IMR-90 (cell line): ENCODE data around the gene TMEM74B. TPM values are rescaled to one million over a fixed set of nuclear protein-coding genes. Genes with fewer than 3 reads are reported as not detected.

Source experiments
- ATAC-seq: fragments of 200-7000 bp; cut with Tn5 transposase; 2 replicates; pipeline ENCODE4 v1.9.1; 2020; ENCODE audit warnings: low read depth, mild to moderate bottlenecking, moderate library complexity
- BruUV-seq: library from RNA; stranded (reverse); fragments of 400-500 nt; replicated peaks from 2 replicates; lab custom pipeline; 2021; lab: Mats Ljungman, UMichigan
- CTCF ChIA-PET: fragments of 300-600 bp; formaldehyde crosslinking; extraction: SDS; loops from one replicate; lab custom pipeline; 2021; ENCODE audit warnings: antibody characterized with exemption; lab: Yijun Ruan, JAX
- POLR2A ChIA-PET: fragments of 300-600 bp; sonication (Branson Sonifier 250); formaldehyde crosslinking; loops from one replicate; lab custom pipeline; 2022; ENCODE audit warnings: antibody characterized with exemption; ENCODE audit not compliant: unreplicated experiment; lab: Charles Lee
- DNase-seq: peaks from one replicate; pipeline ENCODE4 v3.0.0; 2013
- H2AFZ ChIP-seq: replicated peaks from 2 replicates; pipeline ENCODE3; 2013; ENCODE audit warnings: low read length, mild to moderate bottlenecking; ENCODE audit not compliant: poor library complexity
- H2AK5ac ChIP-seq: 2 replicates; pipeline ENCODE4 v1.6.1; 2013; ENCODE audit warnings: low read depth, low read length, inconsistent platforms
- H2AK9ac ChIP-seq: replicated peaks from 2 replicates; pipeline ENCODE3; 2013; ENCODE audit warnings: mild to moderate bottlenecking, low read depth, low read length, moderate library complexity; ENCODE audit not compliant: poor library complexity
- H2BK120ac ChIP-seq: 2 replicates; pipeline ENCODE4 v1.6.1; 2013; ENCODE audit warnings: low read depth, low read length, inconsistent platforms
- H2BK15ac ChIP-seq: 3 replicates; pipeline ENCODE4 v1.6.1; 2013; ENCODE audit warnings: low read depth, low read length, inconsistent platforms
- H2BK20ac ChIP-seq: 2 replicates; pipeline ENCODE4 v1.6.1; 2013; ENCODE audit warnings: low read depth, mild to moderate bottlenecking, inconsistent platforms, low read length, moderate library complexity
- H2BK5ac ChIP-seq: 2 replicates; pipeline ENCODE4 v1.6.1; 2013; ENCODE audit warnings: mild to moderate bottlenecking, low read depth, low read length, inconsistent platforms; ENCODE audit not compliant: poor library complexity, severe bottlenecking
- H3K14ac ChIP-seq: replicated peaks from 2 replicates; pipeline ENCODE4 v1.6.1; 2013; ENCODE audit warnings: low read depth, low read length, inconsistent platforms
- H3K18ac ChIP-seq: 2 replicates; pipeline ENCODE4 v1.6.1; 2013; ENCODE audit warnings: low read depth, low read length, control low read depth
- H3K23ac ChIP-seq: 2 replicates; pipeline ENCODE4 v1.6.1; 2013; ENCODE audit warnings: low read depth, low read length, inconsistent platforms
- H3K27ac ChIP-seq: 2 replicates; pipeline ENCODE4 v1.5.1; 2013; ENCODE audit warnings: mild to moderate bottlenecking, control low read depth, low read length; ENCODE audit not compliant: insufficient read depth
- H3K27me3 ChIP-seq: 2 replicates; pipeline ENCODE4 v1.6.1; 2013; ENCODE audit warnings: low read length; ENCODE audit not compliant: control insufficient read depth, insufficient read depth
- H3K36me3 ChIP-seq: 2 replicates; pipeline ENCODE4 v1.6.1; 2013; ENCODE audit warnings: low read length, mixed read lengths; ENCODE audit not compliant: control insufficient read depth, insufficient read depth
- H3K4ac ChIP-seq: 2 replicates; pipeline ENCODE4 v1.6.1; 2013; ENCODE audit warnings: low read depth, low read length, inconsistent platforms
- H3K4me1 ChIP-seq: 2 replicates; pipeline ENCODE4 v1.6.1; 2013; ENCODE audit warnings: low read length, mixed read lengths; ENCODE audit not compliant: control insufficient read depth, insufficient read depth
- H3K4me2 ChIP-seq: 2 replicates; pipeline ENCODE4 v1.6.1; 2013; ENCODE audit warnings: low read depth, mild to moderate bottlenecking, control low read depth, low read length, moderate library complexity
- H3K4me3 ChIP-seq: 2 replicates; pipeline ENCODE4 v1.5.1; 2013; ENCODE audit warnings: low read depth, mild to moderate bottlenecking, control low read depth, low read length, moderate library complexity; ENCODE audit not compliant: insufficient read depth
- H3K56ac ChIP-seq: 2 replicates; pipeline ENCODE4 v1.6.1; 2013; ENCODE audit warnings: low read length, inconsistent platforms; ENCODE audit not compliant: insufficient read depth; ENCODE audit errors: extremely low read depth
- H3K79me1 ChIP-seq, 2 experiments: 2 replicates each; pipeline ENCODE4 v1.6.1; 2013; ENCODE audit warnings: low read length in 2 of 2, inconsistent platforms in 1 of 2, low read depth in 1 of 2
- H3K9ac ChIP-seq: 2 replicates; pipeline ENCODE4 v1.6.1; 2013; ENCODE audit warnings: low read depth, low read length, control low read depth
- H3K9me1 ChIP-seq: 2 replicates; pipeline ENCODE4 v1.6.1; 2013; ENCODE audit warnings: low read length, inconsistent platforms; ENCODE audit not compliant: insufficient read depth
- H3K9me3 ChIP-seq: 2 replicates; pipeline ENCODE4 v1.6.1; 2013; ENCODE audit warnings: low read length; ENCODE audit not compliant: control insufficient read depth, insufficient read depth
- H4K20me1 ChIP-seq: 2 replicates; pipeline ENCODE4 v1.6.1; 2013; ENCODE audit warnings: low read length, inconsistent platforms; ENCODE audit not compliant: insufficient read depth
- H4K5ac ChIP-seq: 2 replicates; pipeline ENCODE4 v1.6.1; 2013; ENCODE audit warnings: mild to moderate bottlenecking, low read depth, low read length, control low read depth
- H4K8ac ChIP-seq, 2 experiments: 2 replicates each; pipeline ENCODE4 v1.6.1; 2013; ENCODE audit warnings: low read depth in 2 of 2, low read length in 2 of 2, control low read depth in 1 of 2, inconsistent platforms in 1 of 2
- H4K91ac ChIP-seq: 2 replicates; pipeline ENCODE4 v1.6.1; 2013; ENCODE audit warnings: low read depth, low read length, inconsistent platforms; ENCODE audit not compliant: insufficient read depth
- BHLHE40 ChIP-seq: fragments of 150-350 bp; IDR thresholded peaks from 2 replicates; pipeline ENCODE4 v1.6.1; 2016; ENCODE audit warnings: mild to moderate bottlenecking, low read depth, low read length
- CEBPB ChIP-seq: IDR thresholded peaks from 2 replicates; pipeline ENCODE4 v1.6.1; 2012; ENCODE audit warnings: low read depth, low read length, improper control_type of control experiment
- CHD1 ChIP-seq: IDR thresholded peaks from 2 replicates; pipeline ENCODE4 v1.6.1; 2012; ENCODE audit warnings: low read depth, low read length, improper control_type of control experiment
- CTCF ChIP-seq: conservative IDR thresholded peaks from 2 replicates; pipeline ENCODE4 v1.5.1; 2012; ENCODE audit warnings: mild to moderate bottlenecking, low read depth, low read length, improper control_type of control experiment
- ELK1 ChIP-seq: fragments of 150-350 bp; IDR thresholded peaks from 2 replicates; pipeline ENCODE4 v1.6.1; 2016; ENCODE audit warnings: low read depth, mild to moderate bottlenecking, low read length, moderate library complexity, borderline replicate concordance
- FOS ChIP-seq: fragments of 150-350 bp; IDR thresholded peaks from 2 replicates; pipeline ENCODE4 v1.6.1; 2016; ENCODE audit warnings: low read depth, low read length
- MAFK ChIP-seq: IDR thresholded peaks from 2 replicates; pipeline ENCODE4 v1.6.1; 2012; ENCODE audit warnings: low read depth, low read length, improper control_type of control experiment
- MAZ ChIP-seq: IDR thresholded peaks from 2 replicates; pipeline ENCODE4 v1.6.1; 2012; ENCODE audit warnings: low read depth, mild to moderate bottlenecking, low read length, improper control_type of control experiment, moderate library complexity, borderline replicate concordance
- MXI1 ChIP-seq: IDR thresholded peaks from 2 replicates; pipeline ENCODE4 v1.6.1; 2012; ENCODE audit warnings: low read depth, mild to moderate bottlenecking, low read length, moderate library complexity, borderline replicate concordance
- NFE2L2 ChIP-seq: fragments of 150-350 bp; IDR thresholded peaks from 2 replicates; pipeline ENCODE4 v1.6.1; 2016; ENCODE audit warnings: low read depth, mild to moderate bottlenecking, low read length
- POLR2A ChIP-seq: IDR thresholded peaks from 2 replicates; pipeline ENCODE4 v1.6.1; 2012; ENCODE audit warnings: mild to moderate bottlenecking, low read depth, low read length
- RAD21 ChIP-seq: IDR thresholded peaks from 2 replicates; pipeline ENCODE4 v1.6.1; 2012; ENCODE audit warnings: low read length, improper control_type of control experiment
- RCOR1 ChIP-seq: IDR thresholded peaks from 2 replicates; pipeline ENCODE4 v1.6.1; 2012; ENCODE audit warnings: mild to moderate bottlenecking, low read length, improper control_type of control experiment; ENCODE audit not compliant: insufficient replicate concordance
- RFX5 ChIP-seq: IDR thresholded peaks from 2 replicates; pipeline ENCODE4 v1.8.0; 2012; ENCODE audit warnings: low read depth, mild to moderate bottlenecking, low read length, moderate library complexity
- SMC3 ChIP-seq: fragments of 150-350 bp; IDR thresholded peaks from 2 replicates; pipeline ENCODE4 v1.6.1; 2016; ENCODE audit warnings: low read depth, mild to moderate bottlenecking, antibody characterized with exemption, low read length, moderate library complexity
- USF2 ChIP-seq: fragments of 150-350 bp; IDR thresholded peaks from 2 replicates; pipeline ENCODE4 v1.6.1; 2017; ENCODE audit warnings: mild to moderate bottlenecking, antibody characterized with exemption, low read length, low read depth
- WGBS, 2 experiments: methylation state at CpG; one replicate each; pipeline versions ENCODE4 v1.1.5 to v1.1.7; 2013; ENCODE audit warnings: missing lambda C conversion rate in 2 of 2; ENCODE audit not compliant: insufficient read length in 1 of 2; ENCODE audit errors: extremely low coverage in 2 of 2; 5-methylcytosine and 5-hydroxymethylcytosine counted together
- dilution Hi-C: fragments of 300-500 bp; cut with HindIII; formaldehyde crosslinking; loops from one replicate; pipeline ENCODE4 v1.14.3; 2018; ENCODE audit warnings: low sequenced_read_pairs; ENCODE audit not compliant: unreplicated experiment
- in situ Hi-C: fragments of 300-500 bp; cut with MboI; formaldehyde crosslinking; loops from 3 replicates; pipeline ENCODE4 v1.14.3; 2019; ENCODE audit warnings: low sequenced_read_pairs, inconsistent platforms, mixed read lengths
- intact Hi-C: fragments of 100-400 bp; cut with micrococcal nuclease; formaldehyde crosslinking; loops from 2 replicates; pipeline ENCODE4 v1.10.0; 2022
- polyA plus RNA-seq, 3 experiments: library from polyadenylated mRNA; depleted of rRNA; stranded (reverse); fragments of >200 nt; gene quantifications; 2 replicates each; pipeline ENCODE4 v1.2.3, GENCODE V29; 2012; ENCODE audit warnings: low replicate concordance in 1 of 3
- total RNA-seq: library from RNA; depleted of rRNA; stranded (reverse); fragments of >200 nt; gene quantifications from 2 replicates; pipeline ENCODE4 v1.2.3, GENCODE V29; 2012

TMEM74B gene
- total and polyA plus RNA-seq, 2 of the 4 experiments (the other 2 are of a cell fraction) = 0.03 TPM; not detected in 1

GRCh38 chr20:1150968-1151367 is 33.8 kb downstream of the TMEM74B start:
- H2BK15ac ChIP-seq = no peak overlapping the region
- H3K4me3 ChIP-seq = no peak overlapping the region
- H3K4me2 ChIP-seq = no peak overlapping the region
- H3K79me1 ChIP-seq = peaks cover 23 to 31% of the 10 kb centered on the region in 2 experiments
- H2BK5ac ChIP-seq = no peak overlapping the region
- peaks cover 24% of the 10 kb centered on the region for H3K36me3 ChIP-seq
- TF ChIP-seq CHD1 (no peak), NFE2L2 (no peak), POLR2A (no peak), FOS (no peak), CEBPB (no peak), USF2 (no peak), SMC3 (no peak), RCOR1 (no peak), BHLHE40 (no peak), RFX5 (no peak), MXI1 (no peak), RAD21 (no peak), MAZ (no peak), MAFK (no peak), ELK1 (no peak), CTCF (no peak)
- DNase-seq (no peak), ATAC-seq (no peak)
- dilution Hi-C loops = no loop called here
- no peaks in the 10 kb centered on the region for H3K27me3 ChIP-seq
- H3K4ac ChIP-seq = no peak overlapping the region
- no peak overlapping the region for H4K8ac ChIP-seq
- POLR2A ChIA-PET = no interaction called here
- no peak overlapping the region for H2AFZ ChIP-seq
- H3K23ac ChIP-seq = no peak overlapping the region
- no CpG with 5 or more reads among the region's 1 CpG for WGBS, 2 experiments
- no TSS peak for BruUV-seq
- CTCF ChIA-PET = interaction anchor here (1.0 kb wide), 1 partner anchor 34 kb away, joined by 3 read pairs; no protein-coding TSS in a partner anchor
- in situ Hi-C loops = no loop called here
- peaks cover 5% of the 10 kb centered on the region for H4K20me1 ChIP-seq
- H4K91ac ChIP-seq = no peak overlapping the region
- H4K5ac ChIP-seq = no peak overlapping the region
- H2BK20ac ChIP-seq = no peak overlapping the region
- H3K18ac ChIP-seq = no peak overlapping the region
- H2AK5ac ChIP-seq = no peak overlapping the region
- peaks cover 10% of the 10 kb centered on the region; the same call in 1 of the 2 replicates for H3K9me1 ChIP-seq
- H3K27ac ChIP-seq = no peak overlapping the region
- no peak overlapping the region for H3K9ac ChIP-seq
- no peak overlapping the region for H2AK9ac ChIP-seq
- intact Hi-C loops = no loop called here
- no peak overlapping the region for H3K14ac ChIP-seq
- no peaks in the 10 kb centered on the region for H3K4me1 ChIP-seq
- H2BK120ac ChIP-seq = no peak overlapping the region
- no peak overlapping the region for H3K56ac ChIP-seq
- no peaks in the 10 kb centered on the region for H3K9me3 ChIP-seq
